Omental fat pad (tissue), 4 donors: ENCODE data around the gene HOXA1. TPM values are rescaled to one million over a fixed set of nuclear protein-coding genes. Genes with fewer than 3 reads are reported as not detected.

Experiments used
- ATAC-seq: fragments of 150-250 bp; one replicate; pipeline ENCODE4 v1.9.1; 2016; ENCODE audit warnings: mild to moderate bottlenecking, moderate library complexity; ENCODE audit not compliant: low FRiP score
- DNase-seq: peaks from one replicate; pipeline ENCODE4 v3.0.0-alpha.2; 2019; ENCODE audit warnings: low spot score
- CTCF ChIP-seq, 3 donors: fragments of 450-650 bp; IDR thresholded peaks; one replicate each; pipeline ENCODE4 v1.5.1; 2016 to 2017; ENCODE audit warnings: antibody characterized with exemption in 3 of 3, mild to moderate bottlenecking in 3 of 3, moderate library complexity in 2 of 3
- total RNA-seq, 4 donors: library from RNA; depleted of rRNA; stranded (reverse); fragments of >200 nt; gene quantifications; one replicate each; pipeline ENCODE4 v1.1.0, GENCODE V29; 2016

The HOXA1 gene
- total RNA-seq, 4 donors from 2014 or later, result 0.56 to 0.84 (median 0.77) TPM

GRCh38 chr7:27125986-27126394, 30.2 kb upstream of the HOXA1 start:
- ATAC-seq (no peak), DNase-seq (no peak)
- no peak for TF ChIP-seq CTCF (IDR thresholded peaks at IDR 0.05)

DNA sequence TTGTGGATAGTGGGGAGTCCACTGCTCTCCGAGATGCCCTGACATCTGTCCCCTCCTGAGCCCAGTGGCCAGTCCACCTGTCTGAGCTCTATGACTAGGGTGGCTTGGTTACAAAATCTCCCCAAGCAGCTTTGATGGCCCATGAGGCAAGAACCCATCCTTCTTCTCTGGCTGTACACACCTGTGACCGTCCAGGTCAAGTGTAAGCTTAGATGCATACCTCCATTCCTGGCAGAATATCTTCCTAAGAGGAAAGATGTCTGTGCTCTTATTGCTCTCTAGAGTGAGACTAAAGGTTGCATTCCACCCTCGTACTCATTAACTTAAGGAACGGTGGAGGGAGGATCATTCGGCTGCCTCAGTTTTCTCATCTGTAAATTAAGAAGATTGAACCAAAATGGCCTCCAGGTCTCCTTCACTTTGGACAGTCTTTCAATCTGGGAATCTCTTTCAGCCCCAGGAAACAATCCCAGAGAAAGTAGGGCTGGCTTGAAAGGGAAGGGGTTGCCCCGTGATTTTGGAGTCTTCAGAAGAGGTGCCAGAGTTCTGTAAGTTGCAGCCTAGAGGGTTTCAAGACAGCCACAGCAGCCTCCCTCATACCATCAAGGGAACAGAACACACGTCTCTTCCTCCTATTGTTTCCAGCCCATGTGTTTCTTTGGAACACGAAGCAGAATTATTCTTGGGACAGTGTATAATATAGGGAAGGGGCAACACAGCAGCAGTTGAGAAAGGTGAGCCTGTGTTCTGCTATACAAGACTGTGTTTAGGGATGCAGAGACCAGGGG, 29.3 kb upstream of the HOXA1 start:
- no peak for TF ChIP-seq CTCF (IDR thresholded peaks at IDR 0.05)
- no peak for ATAC-seq
- DNase-seq, result peak; percentile 18

DNA sequence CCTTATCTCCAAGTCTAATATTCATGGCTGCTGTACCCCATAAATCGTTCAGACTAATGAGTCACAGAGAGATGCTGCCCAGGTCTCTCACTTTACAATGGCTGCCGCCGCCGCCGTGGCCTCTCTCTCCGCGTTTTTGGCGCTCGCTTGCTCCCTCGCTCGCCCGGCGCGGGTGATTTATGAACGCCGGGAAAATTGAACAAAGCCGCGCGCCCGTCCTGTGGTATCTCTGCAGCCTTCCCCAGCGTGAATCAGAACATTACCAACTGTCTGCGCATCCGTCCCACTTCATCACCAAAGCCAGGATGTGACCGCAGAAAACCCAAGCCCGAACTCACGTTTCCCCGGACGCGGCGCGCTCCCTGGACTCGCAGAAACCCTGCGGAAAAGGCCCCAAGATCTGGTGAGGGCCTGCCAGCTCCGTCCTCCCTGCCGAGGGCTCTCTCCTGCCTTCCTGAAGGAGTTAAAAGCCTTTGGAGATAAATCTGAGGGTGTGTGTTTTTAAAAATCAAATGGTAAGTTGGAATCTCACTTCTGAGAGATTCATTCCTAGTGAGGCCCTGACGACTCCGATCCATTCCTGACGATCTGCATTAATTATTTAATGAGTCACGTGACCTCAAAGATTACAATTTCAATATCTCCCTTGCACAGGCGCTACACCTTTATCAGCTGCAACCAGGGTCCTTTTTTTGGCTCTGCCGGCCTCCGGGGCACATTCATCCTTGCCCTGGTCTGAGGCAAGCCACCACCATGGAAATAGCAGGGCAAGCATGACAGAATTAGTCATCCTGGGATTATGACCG, 28.5 kb upstream of the HOXA1 start:
- peak; percentile 22 for DNase-seq
- TF ChIP-seq CTCF (IDR thresholded peaks at IDR 0.05), result no peak
- peak; percentile 81 for ATAC-seq

- TF ChIP-seq CTCF (IDR thresholded peaks at IDR 0.05), result no peak
- ATAC-seq (no peak), DNase-seq (no peak)
Observed at GRCh38 chr7:27123477-27124053, 27.8 kb upstream of the HOXA1 start.

DNA sequence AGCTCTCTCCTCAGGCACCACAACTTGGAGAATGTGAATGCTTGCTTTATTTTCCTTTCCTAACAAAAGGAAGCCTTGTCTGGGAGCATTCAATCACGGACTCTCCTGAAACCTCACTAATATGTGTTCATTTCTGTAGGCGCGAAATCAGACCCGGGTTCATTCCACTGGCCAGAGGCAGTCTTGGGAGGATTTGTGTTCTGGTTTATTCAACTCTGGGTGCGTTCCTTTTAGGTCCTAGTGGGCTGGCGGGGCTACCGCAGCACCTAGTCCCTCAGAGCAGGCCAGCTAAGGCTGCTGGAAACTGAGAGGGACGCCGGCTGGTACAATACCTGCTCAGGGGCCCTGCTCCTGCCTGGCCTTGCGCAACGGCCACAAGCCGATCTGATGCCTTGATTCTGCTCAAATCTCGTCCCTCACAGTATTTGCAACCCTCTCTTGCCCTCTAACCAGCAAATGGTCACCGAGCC, 27.2 kb upstream of the HOXA1 start:
- no peak for DNase-seq
- no peak for TF ChIP-seq CTCF (IDR thresholded peaks at IDR 0.05)

DNA sequence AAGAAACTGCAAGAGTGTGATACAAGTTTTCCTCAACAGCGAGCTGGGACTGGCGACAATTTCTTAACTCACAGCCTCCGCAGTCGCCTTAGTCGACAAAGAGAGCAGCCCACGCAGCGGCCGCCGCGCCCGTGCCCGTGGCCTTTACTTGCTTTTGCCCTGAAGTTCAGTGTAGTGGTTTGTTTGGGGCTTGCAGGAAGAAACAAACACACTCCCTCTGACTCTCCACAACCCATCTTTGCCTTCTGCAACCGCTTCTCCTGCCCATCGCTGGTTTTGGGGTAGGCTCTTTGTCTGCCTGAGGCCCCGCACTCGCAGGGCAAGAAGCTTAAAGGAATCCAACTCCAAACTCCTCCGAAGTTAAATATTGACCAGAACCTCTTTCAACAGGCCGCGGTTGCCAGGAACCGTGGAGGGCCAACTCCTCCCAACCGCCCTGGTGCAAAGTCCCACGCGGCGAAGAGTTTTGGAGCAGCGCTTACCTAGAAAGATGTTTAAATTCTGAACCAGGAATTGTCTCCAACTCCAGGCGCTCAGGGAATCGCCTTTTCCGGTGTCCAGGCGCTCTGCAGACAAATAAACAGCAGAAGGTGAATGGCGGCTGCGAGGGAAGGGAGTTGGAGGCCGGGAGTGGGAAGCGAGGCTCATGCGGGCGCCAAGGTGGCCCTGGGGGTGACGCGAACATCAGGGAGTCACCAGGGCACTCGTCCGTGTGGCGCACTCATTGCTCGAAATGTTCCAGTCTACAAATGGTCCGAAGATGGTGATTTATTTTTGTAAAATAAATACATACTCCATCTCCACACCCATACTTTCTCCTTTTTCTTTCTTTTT, 26.5 kb upstream of the HOXA1 start:
- ATAC-seq, result no peak
- no peak for TF ChIP-seq CTCF (IDR thresholded peaks at IDR 0.05)
- DNase-seq, result no peak

More for the DNA sequence above, 27.2 kb upstream of the HOXA1 start:
- ATAC-seq, result no peak
